Colonic mucosa (tissue), 4 donors: ENCODE results near the gene SFRP2. TPM values are rescaled to one million over a fixed set of nuclear protein-coding genes. Genes with fewer than 3 reads are reported as not detected.

Experiments
- DNase-seq: peaks from one replicate; pipeline ENCODE4 v3.0.0-alpha.2; 2020
- H3K27ac ChIP-seq: fragments of 200-600 bp; one replicate; pipeline ENCODE4 v1.8.0; 2021
- H3K27me3 ChIP-seq: fragments of 200-600 bp; one replicate; pipeline ENCODE4 v1.8.0; 2021
- H3K36me3 ChIP-seq: fragments of 200-600 bp; one replicate; pipeline ENCODE4 v1.8.0; 2021
- H3K4me1 ChIP-seq: fragments of 200-600 bp; one replicate; pipeline ENCODE4 v1.8.0; 2021; ENCODE audit warnings: mild to moderate bottlenecking
- H3K4me3 ChIP-seq: fragments of 200-600 bp; one replicate; pipeline ENCODE4 v1.8.0; 2021
- H3K9ac ChIP-seq, 2 donors: one replicate each; pipeline ENCODE4 v1.7.0; 2013; ENCODE audit warnings: control low read depth in 2 of 2, low read depth in 2 of 2, low read length in 2 of 2
- H3K9me3 ChIP-seq: fragments of 200-600 bp; one replicate; pipeline ENCODE4 v1.8.0; 2021
- intact Hi-C: fragments of 100-400 bp; cut with DNase I; formaldehyde crosslinking; loops from one replicate; pipeline ENCODE4 v1.14.1; 2022
- total RNA-seq, 2 donors: library from RNA; stranded (reverse); fragmentation: NEBNext Ultra II Directional in 1 of 2; extraction: Animal tissue kit (Norgen Biotek cat#: 25700) in 1 of 2; gene quantifications; one replicate each; pipeline ENCODE4 v1.2.1, GENCODE V29; 2021
- TF ChIP-seq, protein P1 (sequence below): fragments of 200-600 bp; IDR thresholded peaks from one replicate; pipeline ENCODE4 v1.8.0; 2022; ENCODE audit warnings: antibody characterized with exemption, mild to moderate bottlenecking
- donor health status: healthy.
- donor health status: DM: no; HTN: no; CAD: no.
- donor health status: DM: no; HTN: no; CAD: no.

Gene SFRP2
- total RNA-seq, 2 donors from 2014 or later: 8.7 to 36.2 TPM

DNA sequence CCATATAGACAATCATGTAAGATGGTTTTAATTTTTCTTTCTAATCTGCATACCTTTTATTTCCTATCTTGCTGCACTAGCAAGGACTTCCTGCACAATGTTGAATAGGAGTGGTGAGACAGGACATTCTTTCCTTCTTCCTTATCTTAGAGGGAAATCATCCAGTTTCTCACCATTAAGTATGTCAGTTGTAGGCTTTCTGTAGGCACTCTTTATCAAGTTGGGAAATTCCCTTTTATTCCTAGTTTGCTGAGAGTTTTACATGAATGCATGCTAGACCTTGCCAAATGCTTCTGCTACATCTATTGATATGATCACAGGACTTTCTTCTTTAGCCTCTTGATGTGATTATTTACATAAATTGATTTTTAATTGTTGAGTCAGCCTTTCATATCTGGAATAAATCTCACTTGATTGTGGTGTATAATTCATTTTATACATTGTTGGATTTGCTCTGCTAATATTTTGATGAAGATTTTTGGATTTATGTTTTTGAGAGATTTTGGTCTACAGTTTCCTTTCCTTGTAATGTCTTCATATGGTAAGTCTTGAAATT is 52.9 kb downstream of the SFRP2 start:
- no peaks in the 10 kb centered on the region for H3K4me1 ChIP-seq
- H3K9me3 ChIP-seq: no peaks in the 10 kb centered on the region
- H3K9ac ChIP-seq: no peak overlapping the region
- no peak for DNase-seq
- intact Hi-C loops: no loop called here
- H3K4me3 ChIP-seq: no peak overlapping the region
- H3K36me3 ChIP-seq: no peaks in the 10 kb centered on the region
- no peak overlapping the region for H3K27ac ChIP-seq
- TF ChIP-seq, protein P1, sequence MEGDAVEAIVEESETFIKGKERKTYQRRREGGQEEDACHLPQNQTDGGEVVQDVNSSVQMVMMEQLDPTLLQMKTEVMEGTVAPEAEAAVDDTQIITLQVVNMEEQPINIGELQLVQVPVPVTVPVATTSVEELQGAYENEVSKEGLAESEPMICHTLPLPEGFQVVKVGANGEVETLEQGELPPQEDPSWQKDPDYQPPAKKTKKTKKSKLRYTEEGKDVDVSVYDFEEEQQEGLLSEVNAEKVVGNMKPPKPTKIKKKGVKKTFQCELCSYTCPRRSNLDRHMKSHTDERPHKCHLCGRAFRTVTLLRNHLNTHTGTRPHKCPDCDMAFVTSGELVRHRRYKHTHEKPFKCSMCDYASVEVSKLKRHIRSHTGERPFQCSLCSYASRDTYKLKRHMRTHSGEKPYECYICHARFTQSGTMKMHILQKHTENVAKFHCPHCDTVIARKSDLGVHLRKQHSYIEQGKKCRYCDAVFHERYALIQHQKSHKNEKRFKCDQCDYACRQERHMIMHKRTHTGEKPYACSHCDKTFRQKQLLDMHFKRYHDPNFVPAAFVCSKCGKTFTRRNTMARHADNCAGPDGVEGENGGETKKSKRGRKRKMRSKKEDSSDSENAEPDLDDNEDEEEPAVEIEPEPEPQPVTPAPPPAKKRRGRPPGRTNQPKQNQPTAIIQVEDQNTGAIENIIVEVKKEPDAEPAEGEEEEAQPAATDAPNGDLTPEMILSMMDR: no peak
- no peaks in the 10 kb centered on the region for H3K27me3 ChIP-seq

DNA sequence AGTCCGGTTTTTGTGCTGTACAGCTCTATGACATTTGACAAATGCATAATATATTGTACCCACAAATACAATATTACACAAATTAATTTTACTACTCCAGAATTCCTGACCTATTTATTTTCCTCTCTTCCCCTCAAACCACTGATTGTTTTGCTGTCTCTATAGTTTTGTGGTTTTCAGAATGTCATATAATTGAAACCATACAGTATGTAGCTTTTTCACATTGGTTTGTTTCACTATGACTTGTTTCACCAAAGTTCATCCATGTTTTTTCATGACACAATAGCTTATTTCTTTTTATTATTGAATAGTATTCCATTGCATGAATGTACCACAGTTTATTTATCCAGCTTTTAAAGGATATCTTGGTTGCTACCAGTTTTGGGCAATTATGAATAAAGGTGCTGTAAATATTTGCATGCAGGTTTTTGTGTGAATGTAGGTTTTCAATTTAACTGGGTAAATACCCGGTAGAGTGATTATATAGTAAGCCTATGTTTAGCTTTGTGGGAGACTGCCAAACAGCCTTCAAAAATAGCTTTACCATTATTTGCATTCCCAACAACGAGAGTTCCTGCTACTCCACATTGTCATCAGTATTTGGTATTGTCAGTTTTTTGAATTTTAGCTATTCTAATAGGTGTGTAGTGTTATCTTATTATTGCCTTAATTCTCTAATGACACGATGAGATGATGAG is 55.0 kb downstream of the SFRP2 start:
- intact Hi-C loops: no loop called here
- no peak for DNase-seq
- H3K9ac ChIP-seq: no peak overlapping the region

DNA sequence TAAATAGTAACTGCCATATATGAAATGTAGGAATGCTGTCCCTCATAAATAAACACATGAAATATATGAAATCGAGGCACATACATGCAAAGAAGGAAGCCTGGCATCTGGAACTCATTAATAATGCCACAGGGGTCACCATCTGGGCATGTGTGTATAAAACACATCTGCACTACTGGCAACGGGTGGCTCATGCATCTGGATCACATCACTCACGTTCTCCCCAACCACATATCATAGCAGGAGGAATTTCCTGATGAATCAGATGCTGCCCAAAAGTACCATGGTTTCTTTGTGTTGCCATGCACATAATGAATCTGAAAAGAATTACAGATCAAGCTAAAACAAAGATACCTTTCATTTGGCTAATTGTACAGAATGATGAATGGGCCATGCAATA is 57.6 kb downstream of the SFRP2 start:
- H3K27me3 ChIP-seq: no peaks in the 10 kb centered on the region
- H3K9ac ChIP-seq: no peak overlapping the region
- no peak overlapping the region for H3K4me3 ChIP-seq
- TF ChIP-seq, protein P1: no peak
- intact Hi-C loops: no loop called here
- H3K9me3 ChIP-seq: no peaks in the 10 kb centered on the region
- no peak for DNase-seq
- H3K4me1 ChIP-seq: no peaks in the 10 kb centered on the region
- H3K27ac ChIP-seq: no peak overlapping the region
- no peaks in the 10 kb centered on the region for H3K36me3 ChIP-seq

More for the DNA sequence above, 55.0 kb downstream of the SFRP2 start:
- Histone ChIP-seq H3K27me3 (no peaks in the 10 kb centered on the region), H3K4me3 (no peak overlapping the region), H3K27ac (no peak overlapping the region), H3K4me1 (no peaks in the 10 kb centered on the region), H3K9me3 (no peaks in the 10 kb centered on the region), H3K36me3 (no peaks in the 10 kb centered on the region)
- TF ChIP-seq, protein P1: no peak

Other genes starting within 250 kb of the SFRP2 start
- gene TLR2, start 104.8 kb downstream of the SFRP2 start, total RNA-seq: 1 to 10 TPM; 2.0 to 5.7 TPM
- under 1 TPM in 1 of 2 donors, not detected in 1; 0.37 TPM for gene RNF175, start 29.1 kb downstream of the SFRP2 start, total RNA-seq